HL-60 (cell line): ENCODE results near the gene KCNMA1.

ENCODE experiments used
- DNase-seq, 2 experiments: peaks; one replicate each; pipeline ENCODE4 v3.0.0-alpha.2; 2010 to 2020; ENCODE audit warnings: low read depth in 1 of 2, low spot score in 1 of 2
- H3K27ac ChIP-seq: fragments of 250-450 bp; sonication (Bioruptor Pico); replicated peaks from 2 replicates; pipeline ENCODE4 v1.5.1; 2020; ENCODE audit warnings: mild to moderate bottlenecking, moderate library complexity
- H3K27me3 ChIP-seq: fragments of 250-450 bp; sonication (Bioruptor Pico); 2 replicates; pipeline ENCODE4 v1.5.1; 2021; ENCODE audit warnings: mild to moderate bottlenecking, moderate library complexity; ENCODE audit not compliant: insufficient read depth, poor library complexity, severe bottlenecking
- H3K4me3 ChIP-seq: replicated peaks from 2 replicates; pipeline ENCODE4 v1.5.1; 2011; ENCODE audit warnings: mild to moderate bottlenecking, control low read depth, low read length; ENCODE audit not compliant: insufficient read depth
- GABPA ChIP-seq: IDR thresholded peaks from 2 replicates; pipeline ENCODE4 v1.6.1; 2012; ENCODE audit warnings: low read depth
- POLR2AphosphoS5 ChIP-seq: IDR thresholded peaks from 2 replicates; pipeline ENCODE4 v1.6.1; 2012; ENCODE audit warnings: low read depth
- SPI1 ChIP-seq: IDR thresholded peaks from 2 replicates; pipeline ENCODE4 v1.6.1; 2012; ENCODE audit warnings: low read depth, mild to moderate bottlenecking, borderline replicate concordance
- TF ChIP-seq, protein P1 (sequence below): IDR thresholded peaks from one replicate; pipeline ENCODE4 v1.5.1; 2011; ENCODE audit warnings: low read length, control low read depth, inconsistent platforms; ENCODE audit not compliant: insufficient read depth
- TF ChIP-seq, protein P2 (sequence below): IDR thresholded peaks from 2 replicates; pipeline ENCODE4 v1.6.1; 2012; ENCODE audit warnings: low read depth; ENCODE audit not compliant: insufficient replicate concordance

KCNMA1 gene

DNA sequence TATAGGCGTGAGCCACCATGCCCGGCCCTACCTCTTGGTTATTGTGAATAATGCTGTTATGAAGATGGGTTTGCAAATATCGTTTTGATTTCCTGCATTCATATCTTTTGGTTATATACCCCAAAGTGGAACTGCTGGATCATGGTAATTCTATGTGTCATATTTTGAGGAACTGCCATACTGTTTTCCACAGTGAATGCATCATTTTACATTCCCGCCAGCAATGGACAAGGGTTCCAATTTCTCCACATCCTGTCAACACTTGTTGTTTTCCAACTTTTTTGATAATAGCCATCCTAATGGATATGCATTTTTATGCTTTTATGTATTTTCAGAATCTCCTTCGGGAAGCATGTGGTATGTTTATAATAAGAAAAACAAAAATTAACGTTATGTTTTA is 128.2 kb downstream of the KCNMA1 start:
- no peak overlapping the region for H3K27ac ChIP-seq
- no peak for TF ChIP-seq GABPA
- no peak for TF ChIP-seq POLR2AphosphoS5
- TF ChIP-seq SPI1 = no peak
- TF ChIP-seq, protein P1, sequence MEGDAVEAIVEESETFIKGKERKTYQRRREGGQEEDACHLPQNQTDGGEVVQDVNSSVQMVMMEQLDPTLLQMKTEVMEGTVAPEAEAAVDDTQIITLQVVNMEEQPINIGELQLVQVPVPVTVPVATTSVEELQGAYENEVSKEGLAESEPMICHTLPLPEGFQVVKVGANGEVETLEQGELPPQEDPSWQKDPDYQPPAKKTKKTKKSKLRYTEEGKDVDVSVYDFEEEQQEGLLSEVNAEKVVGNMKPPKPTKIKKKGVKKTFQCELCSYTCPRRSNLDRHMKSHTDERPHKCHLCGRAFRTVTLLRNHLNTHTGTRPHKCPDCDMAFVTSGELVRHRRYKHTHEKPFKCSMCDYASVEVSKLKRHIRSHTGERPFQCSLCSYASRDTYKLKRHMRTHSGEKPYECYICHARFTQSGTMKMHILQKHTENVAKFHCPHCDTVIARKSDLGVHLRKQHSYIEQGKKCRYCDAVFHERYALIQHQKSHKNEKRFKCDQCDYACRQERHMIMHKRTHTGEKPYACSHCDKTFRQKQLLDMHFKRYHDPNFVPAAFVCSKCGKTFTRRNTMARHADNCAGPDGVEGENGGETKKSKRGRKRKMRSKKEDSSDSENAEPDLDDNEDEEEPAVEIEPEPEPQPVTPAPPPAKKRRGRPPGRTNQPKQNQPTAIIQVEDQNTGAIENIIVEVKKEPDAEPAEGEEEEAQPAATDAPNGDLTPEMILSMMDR = no peak
- TF ChIP-seq, protein P2, sequence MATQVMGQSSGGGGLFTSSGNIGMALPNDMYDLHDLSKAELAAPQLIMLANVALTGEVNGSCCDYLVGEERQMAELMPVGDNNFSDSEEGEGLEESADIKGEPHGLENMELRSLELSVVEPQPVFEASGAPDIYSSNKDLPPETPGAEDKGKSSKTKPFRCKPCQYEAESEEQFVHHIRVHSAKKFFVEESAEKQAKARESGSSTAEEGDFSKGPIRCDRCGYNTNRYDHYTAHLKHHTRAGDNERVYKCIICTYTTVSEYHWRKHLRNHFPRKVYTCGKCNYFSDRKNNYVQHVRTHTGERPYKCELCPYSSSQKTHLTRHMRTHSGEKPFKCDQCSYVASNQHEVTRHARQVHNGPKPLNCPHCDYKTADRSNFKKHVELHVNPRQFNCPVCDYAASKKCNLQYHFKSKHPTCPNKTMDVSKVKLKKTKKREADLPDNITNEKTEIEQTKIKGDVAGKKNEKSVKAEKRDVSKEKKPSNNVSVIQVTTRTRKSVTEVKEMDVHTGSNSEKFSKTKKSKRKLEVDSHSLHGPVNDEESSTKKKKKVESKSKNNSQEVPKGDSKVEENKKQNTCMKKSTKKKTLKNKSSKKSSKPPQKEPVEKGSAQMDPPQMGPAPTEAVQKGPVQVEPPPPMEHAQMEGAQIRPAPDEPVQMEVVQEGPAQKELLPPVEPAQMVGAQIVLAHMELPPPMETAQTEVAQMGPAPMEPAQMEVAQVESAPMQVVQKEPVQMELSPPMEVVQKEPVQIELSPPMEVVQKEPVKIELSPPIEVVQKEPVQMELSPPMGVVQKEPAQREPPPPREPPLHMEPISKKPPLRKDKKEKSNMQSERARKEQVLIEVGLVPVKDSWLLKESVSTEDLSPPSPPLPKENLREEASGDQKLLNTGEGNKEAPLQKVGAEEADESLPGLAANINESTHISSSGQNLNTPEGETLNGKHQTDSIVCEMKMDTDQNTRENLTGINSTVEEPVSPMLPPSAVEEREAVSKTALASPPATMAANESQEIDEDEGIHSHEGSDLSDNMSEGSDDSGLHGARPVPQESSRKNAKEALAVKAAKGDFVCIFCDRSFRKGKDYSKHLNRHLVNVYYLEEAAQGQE = no peak
- DNase-seq = no peak
- no peaks in the 10 kb centered on the region for H3K27me3 ChIP-seq
- no peak overlapping the region for H3K4me3 ChIP-seq

DNA sequence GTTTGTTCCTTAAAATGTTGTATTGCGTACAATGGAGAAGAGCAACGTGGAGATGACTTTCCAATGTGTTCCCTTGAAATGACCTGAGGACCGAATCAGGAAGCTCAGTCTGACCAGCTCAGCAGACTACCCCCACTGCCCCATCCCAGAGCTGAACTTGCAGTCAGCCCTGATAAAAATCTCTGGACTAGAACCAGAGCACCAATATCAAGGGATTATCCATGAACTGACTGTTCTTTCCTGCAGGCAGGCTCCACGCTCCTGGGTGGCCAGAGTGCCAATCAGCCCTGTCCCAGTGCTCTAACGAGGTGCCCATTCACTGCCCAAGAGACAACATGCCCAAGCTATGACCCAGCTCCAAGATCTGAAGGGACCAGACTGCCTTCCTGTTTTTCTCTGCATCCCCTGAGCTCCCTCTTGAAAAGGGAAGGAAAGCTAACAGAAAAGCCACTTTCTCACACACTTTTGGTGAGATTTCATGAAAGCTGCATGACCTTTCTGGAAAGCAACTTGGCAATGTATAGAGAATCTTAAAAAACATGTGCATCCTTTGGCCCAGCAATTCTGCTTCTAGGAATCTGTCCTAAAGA is 130.2 kb downstream of the KCNMA1 start:
- Histone ChIP-seq H3K27me3 (no peaks in the 10 kb centered on the region), H3K27ac (no peak overlapping the region), H3K4me3 (no peak overlapping the region)
- TF ChIP-seq GABPA = no peak
- TF ChIP-seq, protein P1 = no peak
- TF ChIP-seq, protein P2 = no peak
- TF ChIP-seq SPI1 = no peak
- TF ChIP-seq POLR2AphosphoS5 = no peak
- no peak for DNase-seq

DNA sequence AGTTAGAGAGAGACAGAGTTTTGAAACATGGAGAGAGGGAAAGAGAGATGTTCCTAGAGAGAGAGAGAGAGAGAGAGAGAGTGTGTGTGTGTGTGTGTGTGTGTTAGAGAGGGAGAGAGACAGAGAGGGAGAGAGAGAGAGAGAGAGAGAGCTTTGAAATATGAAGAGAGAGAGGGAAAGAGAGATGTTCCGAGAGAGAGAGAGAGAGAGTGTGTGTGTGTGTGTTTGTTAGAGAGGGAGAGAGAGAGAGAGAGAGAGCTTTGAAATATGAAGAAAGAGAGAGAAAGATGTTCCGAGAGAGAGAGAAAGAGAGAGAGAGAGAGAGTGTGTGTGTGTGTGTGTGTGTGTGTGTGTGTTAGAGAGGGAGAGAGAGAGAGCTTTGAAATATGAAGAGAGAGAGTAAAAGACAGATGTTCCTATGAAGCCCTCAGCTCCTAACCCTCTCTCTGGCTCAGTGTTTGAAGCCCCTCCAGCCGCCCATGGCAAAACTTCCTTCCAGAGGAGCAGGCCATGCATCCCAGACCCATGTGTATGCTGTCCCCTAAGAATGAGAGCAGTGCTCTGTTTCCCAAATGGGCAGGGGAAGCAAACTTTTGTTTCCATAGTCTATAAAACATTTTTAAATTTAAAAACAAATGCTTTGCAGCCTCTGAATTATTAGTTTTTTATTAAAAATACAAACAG is 130.9 kb downstream of the KCNMA1 start:
- Histone ChIP-seq H3K27me3 (no peaks in the 10 kb centered on the region), H3K27ac (no peak overlapping the region), H3K4me3 (no peak overlapping the region)
- no peak for TF ChIP-seq SPI1
- TF ChIP-seq GABPA = no peak
- TF ChIP-seq, protein P2 = no peak
- TF ChIP-seq, protein P1 = no peak
- no peak for TF ChIP-seq POLR2AphosphoS5
- no peak for DNase-seq
